Measurements from ENCODE around the gene CBY3.
"Not testable (repeated sequence)": the region's sequence is repeated elsewhere in the genome, so short reads cannot be mapped to it uniquely, and the experiment has no call there.

- not testable (repeated sequence) for TF ChIP-seq POLR2A (IDR thresholded peaks at IDR 0.05; ENCODE audit: control extremely low read depth in 1 of 2, low read depth in 2 of 2, low read length in 2 of 2); CTCF (IDR thresholded peaks at IDR 0.05; ENCODE audit: control extremely low read depth in 1 of 3, insufficient read depth in 1 of 3, low read depth in 1 of 3, low read length in 3 of 3); KDM5A (IDR thresholded peaks at IDR 0.05; ENCODE audit: low read length); EP300 (IDR thresholded peaks at IDR 0.05; ENCODE audit: borderline replicate concordance in 1 of 2, low read depth in 2 of 2, low read length in 2 of 2); TCF12 (IDR thresholded peaks at IDR 0.05; ENCODE audit: low read depth, low read length); EZH2 (IDR thresholded peaks at IDR 0.05; ENCODE audit: low read depth, low read length, severe bottlenecking); HDAC2 (IDR thresholded peaks at IDR 0.05; ENCODE audit: borderline replicate concordance in 1 of 2, low read depth in 2 of 2, low read length in 2 of 2); EGR1 (IDR thresholded peaks at IDR 0.05; ENCODE audit: borderline replicate concordance, low read depth, low read length)
Observed at GRCh38 chr5:179642626-179643025, 38.2 kb downstream of the CBY3 start.
